Neural cell (in vitro differentiated cells): Measurements from ENCODE around the gene NF1.

ENCODE experiments used
- POLR2AphosphoS5 ChIP-seq: IDR thresholded peaks from 2 replicates; pipeline ENCODE4 v1.6.1; 2012
- TAF1 ChIP-seq: IDR thresholded peaks from 2 replicates; pipeline ENCODE4 v1.6.1; 2012; ENCODE audit warnings: low read depth
- TF ChIP-seq, protein P1 (sequence below): fragments of 450-650 bp; IDR thresholded peaks from 2 replicates; pipeline ENCODE4 v1.5.1; 2014; ENCODE audit warnings: antibody characterized with exemption, mild to moderate bottlenecking, moderate library complexity; ENCODE audit not compliant: poor library complexity, severe bottlenecking
- TF ChIP-seq, protein P2 (sequence below): IDR thresholded peaks from 2 replicates; pipeline ENCODE4 v1.6.1; 2012; ENCODE audit warnings: borderline replicate concordance

DNA sequence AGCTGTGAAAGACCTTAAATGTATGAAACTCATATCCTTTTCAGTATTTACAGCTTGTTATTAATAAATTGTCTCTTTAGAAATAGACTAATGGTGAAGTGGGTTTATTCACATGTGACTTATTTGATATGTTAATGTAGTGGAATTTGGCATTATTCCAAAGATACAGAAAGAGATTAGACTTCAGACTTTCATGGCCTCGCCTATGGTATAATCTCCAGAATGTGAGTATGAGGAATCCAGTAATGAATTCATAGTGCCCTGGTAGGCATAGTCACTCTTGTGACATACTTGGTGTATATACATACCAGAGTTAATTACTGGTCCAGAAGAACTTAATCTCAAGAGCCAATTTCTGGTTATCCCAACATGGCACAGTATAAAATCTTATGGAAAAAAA, 129.6 kb downstream of the NF1 start:
- TF ChIP-seq, protein P1, sequence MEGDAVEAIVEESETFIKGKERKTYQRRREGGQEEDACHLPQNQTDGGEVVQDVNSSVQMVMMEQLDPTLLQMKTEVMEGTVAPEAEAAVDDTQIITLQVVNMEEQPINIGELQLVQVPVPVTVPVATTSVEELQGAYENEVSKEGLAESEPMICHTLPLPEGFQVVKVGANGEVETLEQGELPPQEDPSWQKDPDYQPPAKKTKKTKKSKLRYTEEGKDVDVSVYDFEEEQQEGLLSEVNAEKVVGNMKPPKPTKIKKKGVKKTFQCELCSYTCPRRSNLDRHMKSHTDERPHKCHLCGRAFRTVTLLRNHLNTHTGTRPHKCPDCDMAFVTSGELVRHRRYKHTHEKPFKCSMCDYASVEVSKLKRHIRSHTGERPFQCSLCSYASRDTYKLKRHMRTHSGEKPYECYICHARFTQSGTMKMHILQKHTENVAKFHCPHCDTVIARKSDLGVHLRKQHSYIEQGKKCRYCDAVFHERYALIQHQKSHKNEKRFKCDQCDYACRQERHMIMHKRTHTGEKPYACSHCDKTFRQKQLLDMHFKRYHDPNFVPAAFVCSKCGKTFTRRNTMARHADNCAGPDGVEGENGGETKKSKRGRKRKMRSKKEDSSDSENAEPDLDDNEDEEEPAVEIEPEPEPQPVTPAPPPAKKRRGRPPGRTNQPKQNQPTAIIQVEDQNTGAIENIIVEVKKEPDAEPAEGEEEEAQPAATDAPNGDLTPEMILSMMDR, result no peak
- TF ChIP-seq, protein P2, sequence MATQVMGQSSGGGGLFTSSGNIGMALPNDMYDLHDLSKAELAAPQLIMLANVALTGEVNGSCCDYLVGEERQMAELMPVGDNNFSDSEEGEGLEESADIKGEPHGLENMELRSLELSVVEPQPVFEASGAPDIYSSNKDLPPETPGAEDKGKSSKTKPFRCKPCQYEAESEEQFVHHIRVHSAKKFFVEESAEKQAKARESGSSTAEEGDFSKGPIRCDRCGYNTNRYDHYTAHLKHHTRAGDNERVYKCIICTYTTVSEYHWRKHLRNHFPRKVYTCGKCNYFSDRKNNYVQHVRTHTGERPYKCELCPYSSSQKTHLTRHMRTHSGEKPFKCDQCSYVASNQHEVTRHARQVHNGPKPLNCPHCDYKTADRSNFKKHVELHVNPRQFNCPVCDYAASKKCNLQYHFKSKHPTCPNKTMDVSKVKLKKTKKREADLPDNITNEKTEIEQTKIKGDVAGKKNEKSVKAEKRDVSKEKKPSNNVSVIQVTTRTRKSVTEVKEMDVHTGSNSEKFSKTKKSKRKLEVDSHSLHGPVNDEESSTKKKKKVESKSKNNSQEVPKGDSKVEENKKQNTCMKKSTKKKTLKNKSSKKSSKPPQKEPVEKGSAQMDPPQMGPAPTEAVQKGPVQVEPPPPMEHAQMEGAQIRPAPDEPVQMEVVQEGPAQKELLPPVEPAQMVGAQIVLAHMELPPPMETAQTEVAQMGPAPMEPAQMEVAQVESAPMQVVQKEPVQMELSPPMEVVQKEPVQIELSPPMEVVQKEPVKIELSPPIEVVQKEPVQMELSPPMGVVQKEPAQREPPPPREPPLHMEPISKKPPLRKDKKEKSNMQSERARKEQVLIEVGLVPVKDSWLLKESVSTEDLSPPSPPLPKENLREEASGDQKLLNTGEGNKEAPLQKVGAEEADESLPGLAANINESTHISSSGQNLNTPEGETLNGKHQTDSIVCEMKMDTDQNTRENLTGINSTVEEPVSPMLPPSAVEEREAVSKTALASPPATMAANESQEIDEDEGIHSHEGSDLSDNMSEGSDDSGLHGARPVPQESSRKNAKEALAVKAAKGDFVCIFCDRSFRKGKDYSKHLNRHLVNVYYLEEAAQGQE, result no peak
- TF ChIP-seq POLR2AphosphoS5 (no peak), TAF1 (no peak)
